ENCODE results near the gene FOXF1. TPM values are rescaled to one million over a fixed set of nuclear protein-coding genes. Genes with fewer than 3 reads are reported as not detected.

FOXF1 gene
- total RNA-seq, 2 experiments from 2014 or later, result not detected

GRCh38 chr16:86467490-86467889, 42.8 kb upstream of the FOXF1 start:
- Mint-ChIP-seq H3K36me3 (ENCODE audit: low read depth) (no peaks in the 10 kb centered on the region), H3K4me3 (no peak overlapping the region), H3K4me1 (ENCODE audit: low read depth) (no peaks in the 10 kb centered on the region), H3K27me3 (no peaks in the 10 kb centered on the region), H3K27ac (no peak overlapping the region), H3K9me3 (peaks cover 6% of the 10 kb centered on the region)
- DNase-seq, result no peak
- ATAC-seq (ENCODE audit: poor library complexity), result no peak
- TF ChIP-seq, protein P1, sequence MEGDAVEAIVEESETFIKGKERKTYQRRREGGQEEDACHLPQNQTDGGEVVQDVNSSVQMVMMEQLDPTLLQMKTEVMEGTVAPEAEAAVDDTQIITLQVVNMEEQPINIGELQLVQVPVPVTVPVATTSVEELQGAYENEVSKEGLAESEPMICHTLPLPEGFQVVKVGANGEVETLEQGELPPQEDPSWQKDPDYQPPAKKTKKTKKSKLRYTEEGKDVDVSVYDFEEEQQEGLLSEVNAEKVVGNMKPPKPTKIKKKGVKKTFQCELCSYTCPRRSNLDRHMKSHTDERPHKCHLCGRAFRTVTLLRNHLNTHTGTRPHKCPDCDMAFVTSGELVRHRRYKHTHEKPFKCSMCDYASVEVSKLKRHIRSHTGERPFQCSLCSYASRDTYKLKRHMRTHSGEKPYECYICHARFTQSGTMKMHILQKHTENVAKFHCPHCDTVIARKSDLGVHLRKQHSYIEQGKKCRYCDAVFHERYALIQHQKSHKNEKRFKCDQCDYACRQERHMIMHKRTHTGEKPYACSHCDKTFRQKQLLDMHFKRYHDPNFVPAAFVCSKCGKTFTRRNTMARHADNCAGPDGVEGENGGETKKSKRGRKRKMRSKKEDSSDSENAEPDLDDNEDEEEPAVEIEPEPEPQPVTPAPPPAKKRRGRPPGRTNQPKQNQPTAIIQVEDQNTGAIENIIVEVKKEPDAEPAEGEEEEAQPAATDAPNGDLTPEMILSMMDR (IDR thresholded peaks at IDR 0.05), result no peak
- ChIA-PET POLR2A (no interaction called here), CTCF (no interaction called here)
- H3K27me3 ChIP-seq (ENCODE audit: control insufficient read depth in 1 of 2, insufficient read depth in 2 of 2, low read length in 2 of 2), result no peaks in the 10 kb centered on the region
- intact Hi-C loops (cut with DNase I, micrococcal nuclease), result no loop called here
- no peaks in the 10 kb centered on the region for H3K4me1 ChIP-seq (ENCODE audit: insufficient read depth, low read length)
- H3K27ac ChIP-seq (ENCODE audit: low read depth in 1 of 2, low read length in 2 of 2), result no peak overlapping the region
- H3K9me3 ChIP-seq (ENCODE audit: control insufficient read depth in 1 of 2, insufficient read depth in 1 of 2, low read length in 2 of 2), result peaks cover 0 to 34% of the 10 kb centered on the region in 2 experiments
- no peaks in the 10 kb centered on the region for H3K36me3 ChIP-seq (ENCODE audit: insufficient read depth, low read length)
- H3K4me3 ChIP-seq (ENCODE audit: low read length), result no peak overlapping the region

DNA sequence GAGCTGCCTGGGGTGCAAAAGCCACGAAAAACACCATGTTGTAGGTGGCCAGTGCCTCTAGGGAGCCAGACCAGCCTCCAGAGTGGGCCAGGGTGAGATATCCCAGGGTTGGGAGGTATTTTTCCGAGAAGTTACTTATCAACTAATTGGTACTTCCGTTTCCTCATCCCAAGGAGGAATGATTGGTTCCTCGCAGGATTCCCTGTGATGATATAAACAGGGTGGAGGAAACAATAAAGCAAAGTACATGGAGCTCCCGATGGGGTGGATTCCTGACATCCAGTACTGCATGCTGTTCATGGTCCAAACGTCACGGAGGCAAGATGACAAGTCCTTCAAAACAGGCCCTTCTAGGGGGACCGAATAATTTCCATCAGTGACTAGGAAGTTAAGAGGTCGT, 39.4 kb upstream of the FOXF1 start:
- H3K27ac Mint-ChIP-seq, result no peak overlapping the region
- Histone ChIP-seq H3K27me3 (ENCODE audit: control insufficient read depth in 1 of 2, insufficient read depth in 2 of 2, low read length in 2 of 2) (peaks cover 0 to 6% of the 10 kb centered on the region in 2 experiments), H3K4me1 (ENCODE audit: insufficient read depth, low read length) (no peaks in the 10 kb centered on the region), H3K4me3 (ENCODE audit: low read length) (no peak overlapping the region), H3K36me3 (ENCODE audit: insufficient read depth, low read length) (no peaks in the 10 kb centered on the region), H3K9me3 (ENCODE audit: control insufficient read depth in 1 of 2, insufficient read depth in 1 of 2, low read length in 2 of 2) (peaks cover 0 to 23% of the 10 kb centered on the region in 2 experiments), H3K27ac (ENCODE audit: low read depth in 1 of 2, low read length in 2 of 2) (no peak overlapping the region)
- TF ChIP-seq, protein P1 (IDR thresholded peaks at IDR 0.05), result no peak
- H3K4me1 Mint-ChIP-seq (ENCODE audit: low read depth), result no peaks in the 10 kb centered on the region
- ChIA-PET CTCF (no interaction called here), POLR2A (no interaction called here)
- ATAC-seq (ENCODE audit: poor library complexity) (no peak), DNase-seq (no peak)
- H3K4me3 Mint-ChIP-seq, result no peak overlapping the region
- H3K9me3 Mint-ChIP-seq, result no peaks in the 10 kb centered on the region
- intact Hi-C loops (cut with DNase I, micrococcal nuclease), result no loop called here
- H3K36me3 Mint-ChIP-seq (ENCODE audit: low read depth), result no peaks in the 10 kb centered on the region
- H3K27me3 Mint-ChIP-seq, result peaks cover 18% of the 10 kb centered on the region

- no peaks in the 10 kb centered on the region for H3K9me3 Mint-ChIP-seq
- TF ChIP-seq, protein P1 (IDR thresholded peaks at IDR 0.05), result no peak
- intact Hi-C loops (cut with DNase I, micrococcal nuclease), result no loop called here
- H3K36me3 ChIP-seq (ENCODE audit: insufficient read depth, low read length), result no peaks in the 10 kb centered on the region
- H3K27me3 ChIP-seq (ENCODE audit: control insufficient read depth in 1 of 2, insufficient read depth in 2 of 2, low read length in 2 of 2), result peaks cover 2 to 6% of the 10 kb centered on the region in 2 experiments
- no peaks in the 10 kb centered on the region for H3K4me1 Mint-ChIP-seq (ENCODE audit: low read depth)
- no peak overlapping the region for H3K4me3 ChIP-seq (ENCODE audit: low read length)
- H3K4me3 Mint-ChIP-seq, result no peak overlapping the region
- H3K9me3 ChIP-seq (ENCODE audit: control insufficient read depth in 1 of 2, insufficient read depth in 1 of 2, low read length in 2 of 2), result peaks cover 0 to 18% of the 10 kb centered on the region in 2 experiments
- H3K36me3 Mint-ChIP-seq (ENCODE audit: low read depth), result no peaks in the 10 kb centered on the region
- ChIA-PET CTCF (no interaction called here), POLR2A (no interaction called here)
- H3K27ac ChIP-seq (ENCODE audit: low read depth in 1 of 2, low read length in 2 of 2), result no peak overlapping the region
- no peaks in the 10 kb centered on the region for H3K4me1 ChIP-seq (ENCODE audit: insufficient read depth, low read length)
- H3K27ac Mint-ChIP-seq, result no peak overlapping the region
- DNase-seq (no peak), ATAC-seq (ENCODE audit: poor library complexity) (no peak)
- H3K27me3 Mint-ChIP-seq, result peaks cover 21% of the 10 kb centered on the region
Measured at GRCh38 chr16:86471896-86472295, 38.4 kb upstream of the FOXF1 start.

Measured in CD4-positive, alpha-beta T cell (primary cell).